HEK293 (cell line): ENCODE data around the gene ST6GALNAC6.

Source experiments
- ZNF274 ChIP-seq, 2 experiments: fragments of 200-500 bp in 1 of 2; fragments of 450-650 bp in 1 of 2; sonication (Bioruptor generic) in 1 of 2; formaldehyde crosslinking in 1 of 2; IDR thresholded peaks; 2 replicates each; pipeline versions ENCODE4 v1.5.1 to v1.6.1; 2014 to 2016; ENCODE audit warnings: borderline replicate concordance in 1 of 2, inconsistent platforms in 1 of 2, low read length in 1 of 2, missing biosample characterization in 1 of 2, missing genetic modification characterization in 1 of 2
- TF ChIP-seq, protein P1 (sequence below): fragments of 450-650 bp; formaldehyde crosslinking; IDR thresholded peaks from 2 replicates; pipeline ENCODE4 v1.5.1; 2016; ENCODE audit warnings: missing biosample characterization, missing genetic modification characterization
- TF ChIP-seq, protein P2 (sequence below): fragments of 450-650 bp; formaldehyde crosslinking; IDR thresholded peaks from 2 replicates; pipeline ENCODE4 v1.5.1; 2016; ENCODE audit warnings: missing biosample characterization, missing genetic modification characterization

DNA sequence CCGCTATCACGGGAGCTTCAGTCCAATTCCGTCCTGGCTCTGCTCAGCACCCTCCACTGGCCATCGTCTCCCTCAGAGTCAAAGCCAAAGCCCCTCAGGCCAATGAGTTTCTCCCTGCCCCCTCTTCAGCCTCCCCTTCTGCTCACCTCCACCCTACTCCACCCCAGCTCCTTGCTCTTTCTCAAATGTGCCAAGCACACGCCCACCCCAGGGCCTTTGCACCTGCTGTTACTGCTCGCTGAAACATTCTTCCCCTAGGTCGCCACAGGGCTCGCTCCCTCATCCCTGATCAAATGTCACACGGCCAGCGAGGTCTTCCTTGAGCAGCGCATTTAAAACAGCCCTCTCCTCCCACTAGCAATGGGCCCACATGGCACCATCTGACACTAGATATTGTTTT is 38.6 kb downstream of the ST6GALNAC6 start:
- TF ChIP-seq, protein P1, sequence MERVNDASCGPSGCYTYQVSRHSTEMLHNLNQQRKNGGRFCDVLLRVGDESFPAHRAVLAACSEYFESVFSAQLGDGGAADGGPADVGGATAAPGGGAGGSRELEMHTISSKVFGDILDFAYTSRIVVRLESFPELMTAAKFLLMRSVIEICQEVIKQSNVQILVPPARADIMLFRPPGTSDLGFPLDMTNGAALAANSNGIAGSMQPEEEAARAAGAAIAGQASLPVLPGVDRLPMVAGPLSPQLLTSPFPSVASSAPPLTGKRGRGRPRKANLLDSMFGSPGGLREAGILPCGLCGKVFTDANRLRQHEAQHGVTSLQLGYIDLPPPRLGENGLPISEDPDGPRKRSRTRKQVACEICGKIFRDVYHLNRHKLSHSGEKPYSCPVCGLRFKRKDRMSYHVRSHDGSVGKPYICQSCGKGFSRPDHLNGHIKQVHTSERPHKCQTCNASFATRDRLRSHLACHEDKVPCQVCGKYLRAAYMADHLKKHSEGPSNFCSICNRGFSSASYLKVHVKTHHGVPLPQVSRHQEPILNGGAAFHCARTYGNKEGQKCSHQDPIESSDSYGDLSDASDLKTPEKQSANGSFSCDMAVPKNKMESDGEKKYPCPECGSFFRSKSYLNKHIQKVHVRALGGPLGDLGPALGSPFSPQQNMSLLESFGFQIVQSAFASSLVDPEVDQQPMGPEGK, result no peak
- TF ChIP-seq ZNF274 (IDR thresholded peaks at IDR 0.05; ENCODE audit: low read length), result no peak
- TF ChIP-seq ZNF274 (tag by site-specific recombination; IDR thresholded peaks at IDR 0.05; ENCODE audit: borderline replicate concordance), result no peak
- TF ChIP-seq, protein P2, sequence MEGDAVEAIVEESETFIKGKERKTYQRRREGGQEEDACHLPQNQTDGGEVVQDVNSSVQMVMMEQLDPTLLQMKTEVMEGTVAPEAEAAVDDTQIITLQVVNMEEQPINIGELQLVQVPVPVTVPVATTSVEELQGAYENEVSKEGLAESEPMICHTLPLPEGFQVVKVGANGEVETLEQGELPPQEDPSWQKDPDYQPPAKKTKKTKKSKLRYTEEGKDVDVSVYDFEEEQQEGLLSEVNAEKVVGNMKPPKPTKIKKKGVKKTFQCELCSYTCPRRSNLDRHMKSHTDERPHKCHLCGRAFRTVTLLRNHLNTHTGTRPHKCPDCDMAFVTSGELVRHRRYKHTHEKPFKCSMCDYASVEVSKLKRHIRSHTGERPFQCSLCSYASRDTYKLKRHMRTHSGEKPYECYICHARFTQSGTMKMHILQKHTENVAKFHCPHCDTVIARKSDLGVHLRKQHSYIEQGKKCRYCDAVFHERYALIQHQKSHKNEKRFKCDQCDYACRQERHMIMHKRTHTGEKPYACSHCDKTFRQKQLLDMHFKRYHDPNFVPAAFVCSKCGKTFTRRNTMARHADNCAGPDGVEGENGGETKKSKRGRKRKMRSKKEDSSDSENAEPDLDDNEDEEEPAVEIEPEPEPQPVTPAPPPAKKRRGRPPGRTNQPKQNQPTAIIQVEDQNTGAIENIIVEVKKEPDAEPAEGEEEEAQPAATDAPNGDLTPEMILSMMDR (tag by site-specific recombination), result no peak
